ENCODE results near the gene CASS4.
A peak's percentile ranks its signal among the peaks of the same experiment; 100 is the strongest.

The CASS4 gene

DNA sequence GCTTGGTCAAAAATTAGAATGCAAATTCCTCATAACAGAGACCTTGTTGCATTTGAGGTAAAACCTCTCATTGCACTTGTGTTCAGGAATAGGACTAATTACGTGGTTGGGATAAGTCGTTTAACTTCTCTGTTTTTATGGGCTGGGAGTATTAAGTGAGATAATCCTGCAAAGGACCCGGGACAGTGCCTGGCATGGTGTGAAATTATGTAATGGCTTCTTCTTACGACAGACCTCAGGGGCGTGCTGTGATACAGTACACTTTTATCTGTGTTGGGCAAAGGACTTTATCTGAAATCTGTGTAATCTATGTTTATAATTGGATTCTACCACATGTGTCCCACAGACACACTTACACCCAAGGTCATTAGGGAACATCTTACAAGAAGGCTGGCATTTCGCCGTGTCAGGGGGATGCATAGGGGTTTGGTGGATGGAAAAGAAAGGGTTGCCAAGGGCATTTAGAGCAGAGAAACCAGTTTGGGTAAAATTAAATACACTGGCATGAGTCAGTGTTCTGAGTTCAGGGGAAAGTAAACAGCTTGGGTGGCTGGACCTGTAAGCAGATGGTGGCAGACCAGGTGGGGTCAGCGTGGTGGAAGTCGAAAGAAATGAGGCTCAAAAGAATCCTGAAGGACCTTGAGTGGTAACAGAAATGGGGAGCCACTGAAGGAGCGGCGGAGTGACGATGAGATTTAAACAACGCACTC is 39.2 kb downstream of the CASS4 start:
- no peak for DNase-seq

DNA sequence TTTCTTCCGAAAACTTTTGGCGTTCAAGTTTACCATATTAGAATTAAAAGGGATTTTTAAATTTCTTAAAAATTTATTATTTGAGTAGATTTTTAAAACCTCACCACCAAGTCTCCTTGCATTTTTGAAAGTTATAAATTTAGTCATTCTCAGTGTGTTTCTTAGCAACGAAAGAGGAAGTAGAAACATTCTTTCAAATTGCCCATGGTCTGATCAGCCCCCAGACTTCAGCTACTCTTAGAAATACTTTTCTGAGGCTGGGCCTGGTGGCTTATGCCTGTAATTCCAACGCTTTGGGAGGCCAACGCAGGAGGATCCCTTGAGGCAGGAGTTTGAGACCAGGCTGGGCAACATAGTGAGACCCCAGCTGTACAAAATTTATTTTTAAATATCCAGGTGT is 41.3 kb downstream of the CASS4 start:
- no peak for DNase-seq

DNA sequence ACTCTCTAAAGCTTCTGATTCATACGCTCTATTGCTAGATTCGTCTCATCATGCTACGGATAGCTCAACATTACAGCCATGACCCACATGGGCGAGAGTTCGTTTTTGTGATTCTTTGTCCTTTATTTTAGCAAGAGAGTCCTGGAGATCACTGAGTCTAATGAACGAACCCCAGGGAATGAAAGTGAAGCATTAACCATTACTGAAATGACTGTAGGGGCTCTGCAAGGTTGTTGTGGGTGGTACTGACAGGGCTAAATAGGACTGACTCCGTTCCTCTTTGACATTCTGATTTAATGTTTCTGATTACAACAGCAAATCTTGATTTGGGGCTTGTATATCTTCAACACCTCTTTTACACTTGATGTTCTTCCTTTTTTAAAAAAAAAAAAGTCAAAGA is 42.7 kb downstream of the CASS4 start:
- no peak for DNase-seq

DNA sequence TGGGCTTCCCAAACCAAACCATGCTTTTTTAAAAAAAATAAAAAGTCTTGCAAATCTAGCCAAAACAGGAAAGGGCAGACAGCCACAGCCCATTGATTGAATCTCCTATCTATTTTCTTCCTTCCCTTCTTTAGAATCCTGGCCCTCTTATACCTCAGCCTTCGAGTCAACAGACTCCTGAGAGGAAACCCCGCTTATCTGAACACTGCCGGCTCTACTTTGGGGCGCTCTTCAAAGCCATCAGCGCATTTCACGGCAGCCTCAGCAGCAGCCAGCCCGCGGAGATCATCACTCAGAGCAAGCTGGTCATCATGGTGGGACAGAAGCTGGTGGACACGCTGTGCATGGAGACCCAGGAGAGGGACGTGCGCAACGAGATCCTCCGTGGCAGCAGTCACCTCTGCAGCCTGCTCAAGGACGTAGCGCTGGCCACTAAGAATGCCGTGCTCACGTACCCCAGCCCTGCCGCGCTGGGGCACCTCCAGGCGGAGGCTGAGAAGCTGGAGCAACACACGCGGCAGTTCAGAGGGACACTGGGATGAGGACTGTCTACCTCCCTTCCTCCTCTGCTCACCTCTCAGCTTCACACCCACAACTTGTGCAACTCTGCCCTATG is 46.3 kb downstream of the CASS4 start:
- DNase-seq = no peak

DNA sequence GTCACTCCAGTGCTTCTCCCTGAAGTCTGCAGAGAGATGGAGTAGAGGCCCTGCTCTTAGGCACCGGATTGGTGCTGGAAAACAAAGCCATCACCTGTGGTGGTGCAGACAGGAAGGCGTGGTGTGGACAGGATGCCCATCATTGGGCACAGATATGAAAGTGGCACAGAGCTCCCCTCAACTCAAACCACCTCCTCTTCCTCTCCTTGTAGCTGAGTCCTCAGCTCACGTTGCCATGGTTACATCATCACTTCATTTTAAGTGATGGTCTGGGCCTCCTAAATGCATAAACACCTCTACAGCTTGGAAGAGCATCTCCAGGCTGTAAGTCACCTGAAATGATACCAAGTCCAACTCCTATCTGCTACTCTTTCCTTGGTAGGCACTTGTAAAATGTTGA is 48.4 kb downstream of the CASS4 start:
- peak; percentile 78 for DNase-seq

DNA sequence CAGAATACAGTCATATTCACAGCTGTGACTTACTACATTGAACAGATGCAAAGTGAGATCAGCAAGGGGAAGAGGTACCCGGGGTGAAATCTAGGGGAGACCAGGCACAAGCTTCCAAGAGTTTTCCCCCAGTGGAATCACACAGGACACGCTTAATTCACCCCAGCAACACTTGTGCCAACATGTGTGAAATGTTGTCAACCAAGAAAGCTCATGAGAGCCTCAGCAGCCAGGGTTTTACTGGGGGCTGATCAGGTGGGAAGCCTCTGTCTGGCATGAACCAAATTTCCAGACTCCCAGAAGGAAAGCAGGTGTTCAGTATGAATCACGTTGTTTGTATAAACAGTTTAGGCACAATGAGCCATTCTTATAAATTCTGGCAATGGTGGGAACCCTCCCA is 49.5 kb downstream of the CASS4 start:
- no peak for DNase-seq

DNA sequence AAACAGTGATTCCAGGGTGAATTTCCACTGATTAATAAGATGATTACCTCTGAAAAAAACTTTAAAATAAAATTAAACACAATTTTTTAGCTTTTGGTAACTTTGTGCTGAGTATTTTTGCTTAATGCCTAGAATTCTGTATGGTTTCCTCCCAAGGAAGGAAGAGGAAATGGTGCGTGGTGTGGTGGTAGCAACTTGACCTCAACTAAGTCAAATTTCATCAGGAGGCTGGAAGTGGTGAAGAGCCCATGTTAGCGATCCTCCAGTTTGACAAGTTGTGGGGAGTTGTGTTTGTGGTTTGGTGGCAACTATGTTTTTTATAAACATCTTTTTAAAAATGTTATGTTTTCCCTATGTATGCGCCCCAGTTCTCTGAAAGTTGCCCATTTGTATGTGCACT is 51.4 kb downstream of the CASS4 start:
- DNase-seq = peak; percentile 29

DNA sequence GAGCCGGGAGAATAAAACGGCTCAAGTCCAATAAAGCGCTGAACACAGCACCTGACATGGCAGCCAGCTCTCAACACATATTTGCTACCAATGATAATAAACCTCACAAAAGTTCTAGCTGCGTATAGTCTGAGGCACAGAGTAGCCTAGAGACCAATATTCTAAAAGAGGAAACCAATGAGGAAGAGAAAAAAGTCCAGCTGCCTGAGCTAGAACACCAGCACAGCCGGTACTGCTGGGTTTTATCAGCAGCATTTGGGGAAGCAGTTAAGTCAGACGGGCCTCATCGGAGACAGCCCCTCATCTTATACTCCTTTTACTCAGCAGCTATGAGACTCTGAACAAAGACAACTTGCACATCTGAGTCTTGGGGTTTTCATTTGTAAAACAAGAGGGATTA is 53.9 kb downstream of the CASS4 start:
- peak; percentile 52 for DNase-seq

DNA sequence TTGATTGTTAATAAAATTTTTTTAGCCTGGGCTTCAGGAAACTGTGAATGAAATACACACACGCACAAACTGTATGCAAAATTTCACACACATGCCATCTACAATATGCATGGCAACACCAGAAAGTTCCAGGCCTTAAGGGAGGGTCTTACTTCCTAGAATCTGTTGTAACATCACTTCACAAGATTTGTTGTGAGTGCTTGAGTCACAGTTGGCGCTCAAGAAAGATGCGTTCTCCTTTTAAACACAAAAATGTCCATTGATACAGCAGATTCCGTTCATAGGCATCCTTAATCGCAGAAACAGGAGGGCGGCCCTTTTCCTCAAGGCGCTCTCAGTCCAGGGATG is 55.9 kb downstream of the CASS4 start:
- DNase-seq = no peak

DNA sequence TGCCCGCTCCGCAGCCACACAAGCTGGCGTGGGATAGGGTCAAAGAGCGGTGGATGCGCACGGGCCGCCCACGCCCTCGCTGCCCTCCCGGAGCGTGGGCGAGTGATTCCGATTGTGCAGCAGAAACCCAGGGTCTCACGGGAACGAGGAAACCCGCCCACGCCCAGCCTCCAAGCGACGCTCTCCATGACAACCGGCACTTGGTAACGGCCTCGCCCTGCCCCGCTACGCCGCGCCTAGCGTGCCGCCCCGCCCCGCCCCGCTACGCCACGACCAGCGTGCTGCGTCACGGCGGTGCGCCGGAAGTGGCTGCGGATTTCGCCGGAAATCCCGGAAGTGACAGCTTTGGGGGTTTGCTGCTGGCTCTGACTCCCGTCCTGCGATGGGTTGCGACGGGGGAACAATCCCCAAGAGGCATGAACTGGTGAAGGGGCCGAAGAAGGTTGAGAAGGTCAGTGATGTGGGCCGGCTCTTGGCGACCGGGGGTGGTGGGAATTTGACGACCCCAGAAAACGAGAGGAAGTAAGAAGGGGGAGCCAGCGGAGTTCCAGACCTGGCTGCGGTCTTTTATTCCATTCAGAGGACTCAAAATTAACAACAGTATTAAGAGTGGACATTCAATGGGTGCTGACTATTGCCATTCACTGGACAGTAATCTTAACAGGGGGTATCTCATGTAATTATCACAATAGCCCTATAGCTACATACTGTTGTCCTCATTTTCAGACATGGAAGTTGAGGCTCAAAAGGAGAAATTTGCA is 56.4 kb downstream of the CASS4 start, which contains the start of gene RTF2:
RTF2 (plus strand) TSS at position 312 of the 761 bp plus-strand sequence; CDS start at position 383, 71 bp downstream.
- peak; percentile 95 for DNase-seq

DNA sequence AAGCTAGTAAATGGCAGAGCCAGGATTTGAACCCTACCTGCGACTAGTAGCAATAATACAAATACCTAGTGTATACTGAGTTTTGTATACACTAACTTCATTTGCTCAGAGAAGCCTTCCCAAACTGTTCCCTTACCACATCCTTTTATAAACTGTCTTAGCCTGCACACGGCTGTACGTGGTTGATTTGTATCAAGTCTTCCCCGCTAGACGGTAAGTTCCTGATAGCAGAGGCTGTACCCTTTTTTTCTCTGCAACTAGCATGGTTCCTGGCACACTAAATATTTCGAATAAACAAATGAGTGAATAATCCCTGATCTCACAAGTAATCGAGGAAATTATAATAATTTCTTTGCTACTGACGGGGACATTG is 57.0 kb downstream of the CASS4 start:
- DNase-seq = no peak

DNA sequence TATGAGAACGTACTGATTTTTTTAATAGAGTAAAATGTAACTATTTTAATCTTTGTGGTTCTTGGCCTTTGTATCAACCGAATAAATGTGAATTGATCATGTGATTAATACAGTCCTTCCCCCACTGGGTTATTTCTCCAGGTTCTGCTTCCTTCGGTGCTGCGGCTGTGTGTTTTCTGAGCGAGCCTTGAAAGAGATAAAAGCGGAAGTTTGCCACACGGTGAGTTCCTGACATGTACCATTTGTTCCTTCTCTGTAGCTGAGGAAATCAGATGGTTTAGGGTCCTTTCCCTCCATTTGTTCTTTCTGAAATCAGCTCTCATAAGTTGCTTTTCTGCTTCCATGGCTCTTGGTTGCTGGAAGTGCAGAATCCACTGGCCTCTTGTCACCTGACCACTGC is 71.9 kb downstream of the CASS4 start:
- DNase-seq = peak; percentile 36

DNA sequence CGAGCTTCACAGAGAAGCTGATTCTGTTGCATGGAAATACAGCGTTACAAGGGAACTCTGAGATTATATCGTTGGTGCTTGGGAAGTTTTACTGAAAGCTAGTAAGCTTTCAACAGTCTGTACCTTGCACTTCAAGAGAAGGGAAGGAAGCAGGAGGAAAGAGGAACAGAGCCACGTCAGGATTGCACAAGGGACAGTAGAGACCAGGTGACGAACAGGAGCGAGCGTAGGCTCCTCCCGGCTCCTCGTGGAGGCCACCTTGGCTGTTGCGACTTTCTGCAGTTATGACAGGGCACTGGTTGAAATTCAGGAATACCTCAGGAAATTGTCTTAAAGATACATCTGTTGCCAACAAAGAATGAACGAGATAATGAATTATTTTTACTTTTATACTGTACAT is 75.2 kb downstream of the CASS4 start:
- no peak for DNase-seq

DNA sequence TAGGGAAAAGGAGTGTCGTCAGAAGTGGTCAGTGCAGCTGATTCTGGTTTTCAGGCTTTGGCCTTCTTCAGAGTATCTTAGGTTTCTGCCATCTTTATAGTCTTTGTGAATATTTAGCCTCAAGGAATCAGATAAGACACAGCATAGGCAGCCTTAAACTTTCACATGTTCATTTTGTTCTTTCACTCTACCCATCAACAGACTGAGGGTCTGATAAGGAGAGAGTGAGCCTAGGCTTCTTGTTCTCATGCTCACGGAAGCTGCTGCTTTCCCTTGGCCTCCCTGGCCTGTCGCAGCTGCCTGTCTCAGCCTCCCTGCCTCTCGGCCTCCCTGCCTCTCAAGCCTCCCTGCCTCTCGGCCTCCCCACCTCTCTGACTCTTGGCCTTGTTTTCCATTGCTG is 76.5 kb downstream of the CASS4 start:
- no peak for DNase-seq

DNA sequence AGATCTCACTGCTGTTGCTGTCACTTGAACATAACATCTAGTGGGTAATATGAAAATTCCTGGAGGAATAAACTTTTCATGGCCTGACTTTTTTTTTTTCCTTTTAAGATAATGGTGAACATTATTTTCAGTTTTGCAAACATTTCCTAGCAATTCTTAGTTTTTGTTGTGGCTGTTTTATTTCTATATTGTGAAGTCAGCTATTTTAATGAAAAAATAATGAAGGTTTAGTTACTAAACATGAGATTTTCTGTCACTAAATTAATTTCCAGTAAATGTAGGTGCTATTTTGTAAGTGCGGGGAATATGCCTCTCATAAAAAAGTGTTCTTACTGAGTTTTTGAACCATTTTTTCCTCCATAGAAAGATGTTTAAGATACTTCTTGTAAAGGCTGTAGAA is 89.1 kb downstream of the CASS4 start:
- no peak for DNase-seq

DNA sequence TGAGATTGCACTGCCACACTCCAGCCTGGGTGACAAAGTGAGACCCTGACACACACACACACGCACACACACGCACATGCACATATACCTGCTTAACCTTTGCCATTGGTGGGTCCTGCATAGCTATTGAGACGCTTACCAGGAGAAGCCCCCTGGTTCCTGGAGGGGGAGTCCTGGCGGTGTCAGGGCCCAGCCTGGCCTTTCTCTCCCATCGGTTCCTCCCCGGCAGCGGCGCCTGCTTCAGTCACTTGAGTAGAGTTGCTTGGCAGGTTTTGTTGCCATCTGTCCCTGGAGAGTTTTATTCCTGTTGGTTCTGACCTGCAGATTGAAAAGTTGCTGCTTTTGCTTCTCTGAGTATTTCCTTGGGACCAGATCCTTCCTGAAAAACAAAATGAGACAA is 91.9 kb downstream of the CASS4 start:
- no peak for DNase-seq

DNA sequence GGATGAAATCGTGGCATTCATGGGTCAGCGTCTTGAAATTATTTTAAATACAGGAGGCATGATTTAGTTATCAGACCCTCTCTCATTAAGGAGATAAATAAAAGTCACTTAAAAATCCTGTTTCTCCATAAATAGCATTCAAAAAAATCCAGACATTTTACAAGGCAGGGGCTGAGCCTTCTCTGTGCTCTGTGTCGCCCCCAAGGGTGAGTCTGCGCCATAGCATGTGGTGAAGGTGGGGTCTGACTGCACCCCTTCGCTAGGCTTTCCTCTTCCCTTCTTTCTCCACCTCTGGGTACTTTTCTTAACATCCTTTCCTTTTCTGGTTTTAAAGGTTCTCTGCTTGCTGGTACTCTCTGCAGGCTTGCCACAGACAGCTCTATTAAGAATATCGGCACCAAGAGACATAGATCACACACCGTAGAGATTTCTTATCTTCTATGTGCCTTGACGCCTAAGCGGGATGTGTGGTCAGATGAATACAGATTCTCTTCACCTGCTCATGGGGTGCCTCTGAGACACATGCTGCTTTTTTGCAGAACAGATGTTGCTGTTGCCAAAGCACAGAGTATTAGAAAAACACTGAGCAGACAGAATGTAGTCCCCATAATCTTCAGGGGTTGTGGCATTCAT is 92.4 kb downstream of the CASS4 start:
- no peak for DNase-seq

DNA sequence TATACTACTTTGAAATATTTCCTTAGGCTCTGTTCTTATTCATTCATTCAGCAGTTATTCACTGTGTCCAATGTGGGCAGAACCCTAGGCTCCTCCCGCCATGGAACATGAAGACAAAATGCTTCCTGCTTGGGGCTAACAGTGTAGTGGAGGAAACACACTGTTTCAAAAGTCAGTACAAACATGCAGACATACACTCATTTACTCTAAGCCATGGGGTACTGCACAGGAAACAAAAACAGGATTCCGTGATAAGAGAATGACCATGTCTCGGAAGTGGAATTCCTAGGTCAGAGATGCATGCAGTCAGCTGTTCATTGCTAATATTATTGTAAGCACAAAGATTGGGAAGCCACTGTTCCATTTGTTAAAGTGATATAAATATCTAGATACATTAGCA is 94.0 kb downstream of the CASS4 start:
- no peak for DNase-seq

All from CD4-positive, alpha-beta T cell treated with Interleukin-15 for 1 hour (primary cell).